Left forelimb (tissue), 1 donor: Measurements from ENCODE around the gene GNAL.
"Not testable (repeated sequence)": the region's sequence is repeated elsewhere in the genome, so short reads cannot be mapped to it uniquely, and the experiment has no call there.

Source experiments
- DNase-seq: peaks from one replicate; pipeline ENCODE4 v3.0.0-alpha.2; 2018; ENCODE audit warnings: low spot score

Gene GNAL

GRCh38 chr18:11688972-11689668, at the start of gene GNAL:
TSS of gene GNAL (plus strand) at chr18:11689264. CDS start at chr18:11689564, 300 bp downstream.
- DNase-seq = peak; percentile 84

- DNase-seq = not testable (repeated sequence)
Measured at GRCh38 chr18:11647310-11647709, 41.8 kb upstream of the GNAL start.

- DNase-seq = not testable (repeated sequence)
Measured at GRCh38 chr18:11647804-11648203, 41.3 kb upstream of the GNAL start.

GRCh38 chr18:11649839-11650238, 39.2 kb upstream of the GNAL start:
- no peak for DNase-seq

- DNase-seq = no peak
Measured at GRCh38 chr18:11651899-11652298, 37.2 kb upstream of the GNAL start.

GRCh38 chr18:11653521-11653920, 35.5 kb upstream of the GNAL start:
- DNase-seq = no peak

GRCh38 chr18:11654736-11655605, 34.1 kb upstream of the GNAL start:
- DNase-seq = no peak

GRCh38 chr18:11655606-11655932, 33.5 kb upstream of the GNAL start:
- no peak for DNase-seq

- no peak for DNase-seq
Measured at GRCh38 chr18:11657152-11657551, 31.9 kb upstream of the GNAL start.

GRCh38 chr18:11657554-11657953, 31.5 kb upstream of the GNAL start:
- DNase-seq = no peak

GRCh38 chr18:11658019-11658418, 31.0 kb upstream of the GNAL start:
- no peak for DNase-seq

- DNase-seq = no peak
Measured at GRCh38 chr18:11658989-11659388, 30.1 kb upstream of the GNAL start.

- no peak for DNase-seq
Measured at GRCh38 chr18:11660691-11661090, 28.4 kb upstream of the GNAL start.

GRCh38 chr18:11661430-11661829, 27.6 kb upstream of the GNAL start:
- DNase-seq = no peak

GRCh38 chr18:11663439-11664029, 25.5 kb upstream of the GNAL start:
- DNase-seq = no peak

- no peak for DNase-seq
Measured at GRCh38 chr18:11664286-11664685, 24.8 kb upstream of the GNAL start.

GRCh38 chr18:11665146-11665545, 23.9 kb upstream of the GNAL start:
- DNase-seq = no peak

GRCh38 chr18:11665587-11665986, 23.5 kb upstream of the GNAL start:
- DNase-seq = no peak

- no peak for DNase-seq
Measured at GRCh38 chr18:11666176-11666575, 22.9 kb upstream of the GNAL start.

- DNase-seq = no peak
Measured at GRCh38 chr18:11666831-11667230, 22.2 kb upstream of the GNAL start.

GRCh38 chr18:11667578-11667977, 21.5 kb upstream of the GNAL start:
- DNase-seq = no peak

GRCh38 chr18:11668441-11669169, 20.5 kb upstream of the GNAL start:
- no peak for DNase-seq
